ENCODE measurements around the gene SLC5A10. TPM values are rescaled to one million over a fixed set of nuclear protein-coding genes. Genes with fewer than 3 reads are reported as not detected.
"Not testable (repeated sequence)": the region's sequence is repeated elsewhere in the genome, so short reads cannot be mapped to it uniquely, and the experiment has no call there.

Gene SLC5A10
- polyA plus RNA-seq, 1 donor: 0.58 TPM

GRCh38 chr17:18947866-18948265 lies 4.1 kb upstream of the SLC5A10 start:
- no peak for DNase-seq

GRCh38 chr17:18948476-18949006 lies 3.4 kb upstream of the SLC5A10 start:
- DNase-seq: no peak

GRCh38 chr17:18949566-18949965 lies 2.4 kb upstream of the SLC5A10 start:
- no peak for DNase-seq

GRCh38 chr17:18950346-18950745 lies 1.6 kb upstream of the SLC5A10 start:
- no peak for DNase-seq

DNA sequence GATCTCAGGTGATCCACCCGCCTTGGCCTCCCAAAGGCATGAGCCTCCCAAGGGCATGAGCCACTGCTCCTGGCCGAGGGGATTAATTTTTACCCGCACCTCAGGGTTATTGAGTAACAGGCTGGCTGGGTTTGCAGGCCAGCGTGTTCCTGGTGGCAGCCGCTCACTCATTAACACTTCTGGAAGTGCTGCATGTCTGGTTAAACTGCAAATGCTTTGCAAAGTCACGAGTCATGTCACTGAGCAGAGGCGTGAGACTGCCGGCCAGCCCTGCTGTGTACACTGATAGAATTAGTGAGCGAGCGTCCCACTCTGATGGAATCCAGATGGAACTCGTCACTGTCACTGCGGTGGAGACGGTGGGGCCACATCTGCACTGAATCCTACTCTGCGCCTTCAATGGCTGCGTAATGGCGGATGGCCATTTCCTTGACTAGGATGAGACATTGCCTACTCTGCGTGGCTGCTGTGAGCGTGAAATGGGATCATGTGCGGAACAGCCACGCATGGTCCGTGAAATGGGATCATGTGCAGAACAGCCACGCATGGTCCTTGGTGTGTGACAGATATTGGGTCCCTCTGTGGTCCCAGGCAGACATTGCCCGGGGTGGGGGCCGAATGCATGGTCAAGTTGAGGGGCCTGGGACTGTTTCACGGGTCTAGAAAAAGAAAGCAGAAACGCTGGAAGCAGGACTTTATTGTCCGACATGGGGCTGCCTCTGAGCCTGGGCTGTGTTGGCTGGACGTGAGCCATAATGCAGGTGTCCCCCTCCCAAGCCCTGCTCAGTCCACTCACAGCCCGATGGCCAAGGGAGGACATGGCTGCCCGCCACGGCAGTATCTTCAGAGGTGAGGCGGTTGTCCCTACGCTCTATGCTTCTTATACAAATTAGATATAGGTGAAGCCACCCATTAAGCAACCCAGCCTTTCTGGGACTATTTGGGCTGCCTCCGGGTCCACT lies 740 bp upstream of the SLC5A10 start:
- peak; percentile 46 for DNase-seq

- DNase-seq: no peak
Measured at GRCh38 chr17:18953231-18953728, 1.3 kb downstream of the SLC5A10 start.

- no peak for DNase-seq
Measured at GRCh38 chr17:18954321-18954720, 2.4 kb downstream of the SLC5A10 start.

DNA sequence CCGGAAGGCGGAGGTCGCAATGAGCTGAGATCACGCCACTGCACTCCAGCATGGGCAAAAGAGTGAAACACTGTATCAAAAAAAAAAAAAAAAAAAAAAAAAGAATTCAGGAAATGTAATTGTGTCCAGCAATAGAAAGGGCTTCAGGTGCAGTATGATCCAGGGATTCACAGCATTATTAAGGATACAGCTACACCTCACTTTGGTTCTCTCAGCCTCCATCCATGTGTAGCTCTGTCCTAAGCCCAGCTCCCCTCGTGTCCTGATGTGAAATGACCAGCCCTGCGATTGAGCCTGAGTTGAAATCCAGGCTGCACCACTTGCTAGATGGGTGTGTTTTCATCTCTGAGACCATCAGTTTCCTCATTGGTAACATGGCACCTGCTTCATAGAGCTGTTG lies 3.0 kb downstream of the SLC5A10 start:
- DNase-seq: no peak

GRCh38 chr17:18956021-18956420 lies 4.1 kb downstream of the SLC5A10 start:
- DNase-seq: not testable (repeated sequence)

DNA sequence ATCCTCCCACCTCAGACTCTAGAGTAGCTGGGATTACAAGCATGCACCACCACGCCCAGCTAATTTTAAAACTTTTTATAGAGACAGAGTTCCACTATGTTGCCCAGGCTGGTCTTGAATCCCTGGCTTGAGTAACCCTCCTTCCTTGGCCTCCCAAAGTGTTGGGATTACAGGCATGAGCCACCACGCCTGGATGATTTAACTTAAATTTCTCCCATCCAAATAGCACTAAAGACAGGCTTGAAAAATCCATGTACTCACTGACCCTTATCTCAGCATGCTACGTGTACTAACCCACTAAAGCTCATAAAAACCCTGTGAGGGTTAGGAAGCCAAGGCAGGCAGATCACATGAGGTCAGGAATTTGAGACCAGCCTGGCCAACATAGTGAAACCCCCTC lies 4.6 kb downstream of the SLC5A10 start:
- no peak for DNase-seq

GRCh38 chr17:18957831-18958230 lies 5.9 kb downstream of the SLC5A10 start:
- no peak for DNase-seq

GRCh38 chr17:18958611-18959010 lies 6.6 kb downstream of the SLC5A10 start:
- no peak for DNase-seq

DNA sequence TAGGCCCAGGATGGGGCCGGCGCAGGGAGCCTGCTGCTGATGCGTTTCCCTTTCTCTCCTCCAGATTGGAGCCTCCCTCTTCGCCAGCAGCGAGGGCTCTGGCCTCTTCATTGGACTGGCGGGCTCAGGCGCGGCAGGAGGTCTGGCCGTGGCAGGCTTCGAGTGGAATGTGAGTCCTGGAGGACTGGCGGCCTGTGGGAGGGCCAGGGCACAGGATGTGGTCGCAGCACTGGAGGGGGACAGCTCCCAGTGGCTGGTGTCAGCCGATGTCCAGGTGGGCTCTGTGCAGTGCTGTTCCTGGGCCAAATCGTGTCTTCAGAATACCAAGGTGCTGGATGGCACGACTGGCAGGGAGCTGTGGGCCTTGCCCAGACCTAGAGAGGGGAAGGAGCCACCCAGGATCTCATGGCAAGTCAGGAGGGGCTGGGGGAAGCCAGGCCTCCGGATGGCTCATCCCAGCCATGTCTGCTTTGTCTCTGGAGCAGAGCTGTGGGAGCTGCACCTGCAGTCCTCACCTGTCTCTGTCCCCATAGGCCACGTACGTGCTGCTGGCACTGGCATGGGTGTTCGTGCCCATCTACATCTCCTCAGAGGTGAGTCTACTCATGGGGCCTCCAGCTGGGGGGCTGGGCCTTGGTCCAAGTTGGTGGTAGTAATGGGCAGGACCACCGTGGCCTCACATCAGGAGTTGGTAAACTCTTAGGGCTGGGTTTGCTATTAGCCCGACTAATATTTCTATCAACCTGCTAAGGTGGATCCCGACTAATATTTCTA lies 7.3 kb downstream of the SLC5A10 start:
- no peak for DNase-seq

DNA sequence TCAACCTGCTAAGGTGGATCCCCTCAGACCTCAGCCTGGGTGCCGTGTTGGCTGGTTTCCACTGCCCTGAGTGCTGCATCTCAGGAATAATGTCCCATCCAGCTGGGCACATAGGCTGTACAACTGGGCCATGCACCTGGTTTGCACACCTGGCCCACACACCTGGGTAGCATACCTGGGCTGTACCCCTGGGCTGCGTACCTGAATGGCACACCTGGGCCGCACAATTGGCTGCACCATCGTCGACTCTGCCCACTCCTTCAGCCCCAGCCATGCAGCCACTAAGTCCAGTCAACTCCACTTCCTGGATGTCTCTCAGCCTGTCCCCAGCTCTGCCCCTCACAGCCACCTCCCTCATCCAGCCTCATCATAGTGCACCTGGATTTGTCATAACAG lies 7.9 kb downstream of the SLC5A10 start:
- DNase-seq: no peak

DNA sequence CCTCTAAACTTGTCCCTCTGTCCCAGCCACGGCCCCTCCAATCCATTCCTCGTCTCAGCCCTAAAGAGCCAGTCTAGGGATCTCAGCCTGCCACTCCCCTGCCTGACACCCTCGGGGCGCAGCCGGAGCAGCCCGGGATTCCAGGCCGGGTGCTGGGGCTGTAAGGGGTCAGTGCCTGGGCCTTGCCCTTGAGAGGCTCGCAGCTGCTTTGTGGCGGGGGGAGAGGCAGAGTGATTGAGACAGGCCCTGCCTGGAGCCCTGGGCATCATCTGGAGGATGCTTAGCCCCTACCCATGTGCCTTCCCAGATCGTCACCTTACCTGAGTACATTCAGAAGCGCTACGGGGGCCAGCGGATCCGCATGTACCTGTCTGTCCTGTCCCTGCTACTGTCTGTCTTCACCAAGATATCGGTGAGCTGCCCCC lies 8.3 kb downstream of the SLC5A10 start:
- no peak for DNase-seq

DNA sequence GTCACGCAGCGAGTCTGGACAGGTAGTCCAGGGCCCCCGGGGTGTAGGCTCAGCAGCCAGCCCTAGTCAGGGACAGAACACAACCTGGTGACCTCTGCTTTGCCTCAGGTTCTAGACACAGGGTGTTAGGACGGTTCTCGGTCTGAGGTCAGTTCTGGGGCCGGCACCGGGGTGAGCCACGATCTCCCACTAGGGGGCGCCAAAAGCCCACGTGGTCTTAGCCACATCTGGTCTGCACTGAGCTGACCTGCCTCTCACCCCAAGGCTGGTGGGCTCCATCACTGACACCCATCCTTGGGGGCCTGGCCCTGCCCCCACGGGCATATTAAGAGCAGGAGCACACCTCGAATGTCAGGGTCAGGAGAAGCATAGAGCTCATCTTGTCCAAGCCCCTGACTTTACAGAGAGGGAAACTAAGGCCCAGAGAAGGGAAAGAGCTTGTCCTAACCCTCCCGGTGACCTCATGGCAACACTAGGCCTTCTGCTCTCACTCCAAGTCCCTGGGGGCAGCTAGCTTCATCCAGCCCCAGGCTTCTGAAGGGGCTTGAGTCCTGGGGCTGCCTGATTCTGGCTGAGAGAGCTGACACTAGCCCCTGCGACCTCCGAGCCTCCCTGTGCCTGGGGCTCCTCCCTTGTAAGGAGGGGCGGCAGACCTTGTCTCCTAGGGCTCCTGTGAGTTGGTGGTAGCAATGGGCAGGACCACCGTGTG lies 9.0 kb downstream of the SLC5A10 start:
- DNase-seq: peak; percentile 59

DNA sequence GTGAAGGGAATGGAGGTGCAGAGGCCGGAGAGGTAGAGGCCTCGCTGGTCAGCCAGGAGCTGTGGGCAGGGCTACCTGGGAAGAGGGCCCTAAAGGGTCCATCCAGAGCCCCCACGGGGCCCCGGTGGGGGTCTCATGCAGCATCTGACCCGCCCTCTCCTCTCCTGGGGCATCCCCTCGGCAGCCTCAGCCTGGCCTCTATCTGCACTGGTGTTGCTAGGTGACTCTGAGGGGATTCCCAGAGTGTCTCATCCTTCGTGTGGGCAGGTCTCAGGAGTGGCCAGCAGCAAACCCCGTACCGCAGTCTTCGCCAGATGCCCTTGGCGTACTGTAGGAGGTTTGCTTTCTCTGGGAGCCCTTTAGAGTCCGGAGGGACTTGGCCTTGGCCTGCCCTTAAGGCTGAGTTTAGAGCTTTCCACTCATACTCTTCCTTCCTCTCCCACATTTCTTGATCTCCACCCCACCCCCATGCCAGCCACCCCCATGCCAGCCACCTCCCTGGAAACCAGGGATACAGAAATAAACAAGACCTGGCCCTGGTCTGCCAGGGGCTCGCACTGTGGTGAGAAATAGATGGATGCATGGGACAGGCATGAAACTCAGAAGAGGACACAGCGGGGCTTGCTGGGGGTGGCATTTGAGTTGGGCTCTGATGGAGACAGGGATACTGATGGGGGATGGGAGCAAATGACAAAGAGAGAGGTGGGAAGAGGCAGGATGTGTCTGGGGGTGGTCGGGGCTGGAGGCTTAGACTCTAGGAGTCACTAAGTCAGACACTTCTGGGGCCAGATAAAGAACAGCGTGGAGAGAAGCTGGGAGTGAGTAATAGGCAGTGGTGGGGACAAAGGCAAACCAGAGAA lies 9.9 kb downstream of the SLC5A10 start:
- DNase-seq: no peak

GRCh38 chr17:18962494-18962815 lies 10.5 kb downstream of the SLC5A10 start:
- DNase-seq: no peak

DNA sequence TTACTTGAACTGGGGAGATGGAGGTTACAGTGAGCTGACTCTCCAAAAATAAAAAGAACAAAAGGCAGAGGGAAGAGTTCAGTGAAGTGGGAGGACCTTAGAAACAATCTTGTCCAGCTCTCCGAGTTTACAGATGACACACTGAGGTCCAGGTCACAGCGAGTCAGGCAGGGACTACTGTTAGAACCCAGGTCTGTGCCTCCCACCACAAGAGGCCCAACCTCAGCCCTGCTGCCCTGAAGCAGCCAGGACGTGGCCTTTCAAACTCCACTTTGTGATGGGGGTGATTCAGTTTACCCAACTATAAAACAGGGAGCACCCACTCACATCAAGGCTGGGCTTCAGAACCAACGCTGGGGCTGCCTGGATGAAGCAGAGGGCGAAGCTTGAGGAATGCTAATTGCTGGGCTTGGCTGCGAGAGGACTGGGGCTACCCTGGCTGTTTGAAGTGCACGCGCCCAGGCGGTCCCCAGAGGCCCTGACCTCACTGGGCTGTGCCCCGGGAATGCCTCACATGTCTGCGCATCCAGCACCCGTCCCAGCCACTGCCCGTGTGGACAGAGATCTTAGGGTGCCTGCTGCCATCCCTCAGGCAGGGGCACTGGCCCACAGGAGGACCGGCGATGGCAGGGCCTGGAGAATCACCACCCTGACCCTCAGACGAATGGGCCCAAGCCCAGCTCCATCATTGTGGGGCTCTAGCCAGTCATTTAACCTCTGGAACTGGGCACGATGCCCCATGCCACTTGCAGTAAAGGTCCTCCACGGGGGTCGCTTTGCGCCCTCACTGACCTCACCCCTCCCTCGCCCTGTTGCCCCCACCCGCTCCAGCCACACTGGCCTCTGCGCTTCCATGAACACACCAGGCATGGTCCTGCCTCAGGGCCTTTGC lies 11.4 kb downstream of the SLC5A10 start:
- DNase-seq: no peak

- no peak for DNase-seq
Measured at GRCh38 chr17:18964018-18964351, 12.0 kb downstream of the SLC5A10 start.
